PC-3 (cell line): ENCODE data around the gene C2CD3. TPM values are rescaled to one million over a fixed set of nuclear protein-coding genes. Genes with fewer than 3 reads are reported as not detected.

Experiments used
- ATAC-seq: fragments of 200-7000 bp; cut with Tn5 transposase; 2 replicates; pipeline ENCODE4 v1.9.1; 2020; ENCODE audit warnings: mild to moderate bottlenecking, moderate library complexity
- BruUV-seq: library from RNA; stranded (reverse); fragments of 400-500 nt; replicated peaks from 2 replicates; lab custom pipeline; 2021; lab: Mats Ljungman, UMichigan
- CTCF ChIA-PET: fragments of 300-600 bp; sonication (Branson Sonifier 250); formaldehyde crosslinking; loops from one replicate; lab custom pipeline; 2022; ENCODE audit warnings: antibody characterized with exemption; lab: Charles Lee
- POLR2A ChIA-PET: fragments of 300-600 bp; sonication (Branson Sonifier 250); formaldehyde crosslinking; loops from one replicate; lab custom pipeline; 2022; ENCODE audit warnings: antibody characterized with exemption; ENCODE audit not compliant: unreplicated experiment; lab: Charles Lee
- DNase-seq: peaks from one replicate; pipeline ENCODE4 v3.0.0-alpha.2; 2015
- H2AFZ ChIP-seq: fragments of 300-600 bp; sonication (generic); 2 replicates; pipeline ENCODE4 v1.6.0; 2016; ENCODE audit warnings: antibody characterized with exemption, low read length
- H3F3A ChIP-seq: fragments of 300-600 bp; sonication (generic); one replicate; pipeline ENCODE4 v1.6.0; 2017; ENCODE audit warnings: antibody characterized with exemption, low read length, control low read depth, mild to moderate bottlenecking; ENCODE audit not compliant: unreplicated experiment
- H3K27ac ChIP-seq: fragments of 300-600 bp; sonication (generic); 2 replicates; pipeline ENCODE4 v1.5.1; 2016; ENCODE audit warnings: mild to moderate bottlenecking, low read length
- H3K27me3 ChIP-seq: fragments of 300-600 bp; sonication (generic); 2 replicates; pipeline ENCODE4 v1.6.1; 2016; ENCODE audit warnings: low read length, mixed read lengths
- H3K36me3 ChIP-seq: fragments of 300-600 bp; sonication (generic); 2 replicates; pipeline ENCODE4 v1.6.1; 2016; ENCODE audit warnings: low read depth, mixed run types, low read length, mixed read lengths
- H3K4me1 ChIP-seq: fragments of 300-600 bp; sonication (generic); 2 replicates; pipeline ENCODE4 v1.5.1; 2016; ENCODE audit warnings: low read length; ENCODE audit not compliant: insufficient read depth
- H3K4me2 ChIP-seq: fragments of 300-600 bp; sonication (generic); 2 replicates; pipeline ENCODE4 v1.6.0; 2016; ENCODE audit warnings: low read length
- H3K4me3 ChIP-seq: fragments of 300-600 bp; sonication (generic); 2 replicates; pipeline ENCODE4 v1.5.1; 2016; ENCODE audit warnings: mild to moderate bottlenecking, low read length, mixed read lengths
- H3K79me2 ChIP-seq: fragments of 300-600 bp; sonication (generic); 2 replicates; pipeline ENCODE4 v1.6.1; 2017; ENCODE audit warnings: low read length, mixed read lengths
- H3K9ac ChIP-seq: fragments of 300-600 bp; sonication (generic); 2 replicates; pipeline ENCODE4 v1.6.0; 2016; ENCODE audit warnings: mild to moderate bottlenecking, low read length
- H3K9me2 ChIP-seq: fragments of 300-600 bp; sonication (generic); replicated peaks from 2 replicates; pipeline ENCODE4 v1.6.1; 2016; ENCODE audit warnings: mixed run types, low read length, mixed read lengths
- H3K9me3 ChIP-seq: fragments of 300-600 bp; sonication (generic); 2 replicates; pipeline ENCODE4 v1.6.1; 2016; ENCODE audit warnings: low read length, mixed read lengths
- H4K20me1 ChIP-seq: fragments of 300-600 bp; sonication (generic); 2 replicates; pipeline ENCODE4 v1.6.1; 2016; ENCODE audit warnings: low read length, mixed read lengths
- CTCF ChIP-seq: fragments of 300-600 bp; sonication (generic); conservative IDR thresholded peaks from 2 replicates; pipeline ENCODE4 v1.5.1; 2017; ENCODE audit warnings: antibody characterized with exemption, low read depth, mild to moderate bottlenecking, low read length
- EZH2 ChIP-seq: fragments of 300-600 bp; sonication (generic); IDR thresholded peaks from one replicate; pipeline ENCODE4 v1.6.1; 2017; ENCODE audit warnings: antibody characterized with exemption, mild to moderate bottlenecking, low read length; ENCODE audit not compliant: unreplicated experiment
- EZH2phosphoT487 ChIP-seq: fragments of 300-600 bp; sonication (generic); IDR thresholded peaks from 2 replicates; pipeline ENCODE4 v1.6.1; 2018; ENCODE audit warnings: mild to moderate bottlenecking, antibody characterized with exemption, low read length, borderline replicate concordance
- intact Hi-C: fragments of 100-400 bp; cut with micrococcal nuclease; formaldehyde crosslinking; loops from 2 replicates; pipeline ENCODE4 v1.9.0; 2023
- total RNA-seq: library from RNA; depleted of rRNA; stranded (reverse); fragments of >200 nt; gene quantifications from 2 replicates; pipeline ENCODE4 v1.2.3, GENCODE V29; 2014

Gene C2CD3
- total RNA-seq, 1 experiment from 2014 or later: 27.3 TPM

GRCh38 chr11:74019104-74019738 lies 151.6 kb downstream of the C2CD3 start:
- ChIA-PET POLR2A (no interaction called here), CTCF (no interaction called here)
- no peaks in the 10 kb centered on the region for H3K9me2 ChIP-seq
- peaks cover 7% of the 10 kb centered on the region; the same call in 1 of the 2 replicates for H3K36me3 ChIP-seq
- H2AFZ ChIP-seq: no peak overlapping the region
- intact Hi-C loops: no loop called here
- TF ChIP-seq EZH2phosphoT487 (no peak), CTCF (no peak), EZH2 (no peak)
- no peaks in the 10 kb centered on the region for H3K9me3 ChIP-seq
- ATAC-seq (no peak), DNase-seq (no peak)
- no peaks in the 10 kb centered on the region for H4K20me1 ChIP-seq
- no peak overlapping the region for H3K4me3 ChIP-seq
- peaks cover 16% of the 10 kb centered on the region for H3K4me1 ChIP-seq
- H3K4me2 ChIP-seq: peak overlapping the region; percentile 48; the same call in 1 of the 2 replicates
- no peaks in the 10 kb centered on the region for H3K79me2 ChIP-seq
- no TSS peak for BruUV-seq
- peak overlapping the region; percentile 78 for H3K27ac ChIP-seq
- peak overlapping the region; percentile 43 for H3K9ac ChIP-seq
- H3F3A ChIP-seq: no peaks in the 10 kb centered on the region
- H3K27me3 ChIP-seq: no peaks in the 10 kb centered on the region

GRCh38 chr11:74018331-74019005 lies 152.3 kb downstream of the C2CD3 start:
- no peak for TF ChIP-seq EZH2phosphoT487
- Histone ChIP-seq H3K79me2 (no peaks in the 10 kb centered on the region), H3F3A (no peaks in the 10 kb centered on the region), H3K4me1 (peaks cover 16% of the 10 kb centered on the region), H3K36me3 (peaks cover 7% of the 10 kb centered on the region; the same call in 1 of the 2 replicates), H2AFZ (no peak overlapping the region), H3K4me2 (peak overlapping the region; percentile 48), H3K4me3 (no peak overlapping the region), H3K9me3 (no peaks in the 10 kb centered on the region), H3K27ac (peak overlapping the region; percentile 78), H3K9me2 (no peaks in the 10 kb centered on the region), H3K27me3 (no peaks in the 10 kb centered on the region), H4K20me1 (no peaks in the 10 kb centered on the region), H3K9ac (peak overlapping the region; percentile 43)
- intact Hi-C loops: no loop called here
- ATAC-seq (peak; percentile 94), DNase-seq (peak; percentile 88)
- POLR2A ChIA-PET: interaction anchor here (0.6 kb wide), 2 partner anchors 35 to 131 kb away, joined by 6 to 16 read pairs; no protein-coding TSS in a partner anchor
- BruUV-seq: no TSS peak
- CTCF ChIA-PET: no interaction called here

DNA sequence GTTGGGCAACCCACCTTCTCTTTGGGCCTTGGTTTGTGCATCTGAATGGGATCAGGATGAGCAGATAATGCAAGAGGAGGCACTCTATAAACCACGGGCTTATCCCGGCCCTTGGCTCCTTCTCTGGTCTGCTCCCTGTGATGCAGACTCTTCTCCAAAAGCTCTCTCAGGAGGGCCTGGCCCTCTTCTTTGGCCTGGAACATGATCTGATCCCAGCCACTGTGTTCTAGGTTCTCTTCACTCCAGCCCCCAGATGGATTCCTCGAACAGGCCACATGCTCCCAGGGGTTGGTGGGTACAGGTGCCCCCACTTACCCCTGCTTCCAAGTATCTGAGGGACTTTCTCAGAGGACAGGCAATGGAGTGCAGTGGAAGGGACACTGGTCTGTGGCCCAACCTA lies 153.2 kb downstream of the C2CD3 start:
- ATAC-seq (no peak), DNase-seq (no peak)
- intact Hi-C loops: no loop called here
- H3K27me3 ChIP-seq: no peaks in the 10 kb centered on the region
- no peaks in the 10 kb centered on the region for H3F3A ChIP-seq
- H4K20me1 ChIP-seq: no peaks in the 10 kb centered on the region
- no peak overlapping the region for H2AFZ ChIP-seq
- BruUV-seq: no TSS peak
- peaks cover 16% of the 10 kb centered on the region for H3K4me1 ChIP-seq
- H3K9me3 ChIP-seq: no peaks in the 10 kb centered on the region
- no peak overlapping the region for H3K4me2 ChIP-seq
- H3K9ac ChIP-seq: no peak overlapping the region
- peaks cover 7% of the 10 kb centered on the region; the same call in 1 of the 2 replicates for H3K36me3 ChIP-seq
- H3K4me3 ChIP-seq: no peak overlapping the region
- ChIA-PET CTCF (no interaction called here), POLR2A (no interaction called here)
- H3K79me2 ChIP-seq: no peaks in the 10 kb centered on the region
- no peaks in the 10 kb centered on the region for H3K9me2 ChIP-seq
- H3K27ac ChIP-seq: no peak overlapping the region
- TF ChIP-seq EZH2 (no peak), EZH2phosphoT487 (no peak), CTCF (no peak)
